Measurements from ENCODE around the gene GPR42.
"Not testable (repeated sequence)": the region's sequence is repeated elsewhere in the genome, so short reads cannot be mapped to it uniquely, and the experiment has no call there.

Gene GPR42

DNA sequence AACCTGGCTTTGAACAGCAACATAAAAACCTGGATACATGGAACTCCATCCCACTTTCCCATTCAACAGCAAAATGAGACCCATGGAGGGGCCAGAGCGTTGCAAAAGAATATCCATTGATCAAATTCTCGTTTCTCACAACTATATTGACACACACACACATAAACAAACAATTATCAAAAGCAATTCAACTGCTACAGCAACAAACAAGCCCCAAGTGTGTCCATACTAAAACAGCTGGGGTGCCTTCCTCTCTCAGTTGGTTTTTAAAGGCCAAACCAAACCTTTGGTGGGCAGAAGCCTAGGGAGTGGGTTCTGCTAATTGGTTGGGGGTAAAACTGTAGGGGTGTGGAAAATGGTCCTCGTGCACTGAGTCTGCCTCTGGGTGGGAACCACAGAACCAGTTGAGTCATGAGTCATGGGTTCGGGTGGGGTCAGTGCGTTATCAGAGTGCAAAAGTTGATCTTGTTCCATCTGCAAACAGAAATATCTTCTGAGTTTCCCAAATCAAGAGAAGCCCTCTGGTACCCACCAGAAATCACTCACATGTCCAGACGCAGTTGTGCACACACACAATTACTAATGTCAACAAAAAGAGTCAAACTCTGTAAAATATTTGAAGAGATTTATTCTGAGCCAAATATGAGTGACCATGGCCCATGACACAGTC lies 18.5 kb downstream of the GPR42 start:
- no peak for FAIRE-seq
- DNase-seq (ENCODE audit: extremely low spot score, insufficient read length, low read depth): no peak

DNA sequence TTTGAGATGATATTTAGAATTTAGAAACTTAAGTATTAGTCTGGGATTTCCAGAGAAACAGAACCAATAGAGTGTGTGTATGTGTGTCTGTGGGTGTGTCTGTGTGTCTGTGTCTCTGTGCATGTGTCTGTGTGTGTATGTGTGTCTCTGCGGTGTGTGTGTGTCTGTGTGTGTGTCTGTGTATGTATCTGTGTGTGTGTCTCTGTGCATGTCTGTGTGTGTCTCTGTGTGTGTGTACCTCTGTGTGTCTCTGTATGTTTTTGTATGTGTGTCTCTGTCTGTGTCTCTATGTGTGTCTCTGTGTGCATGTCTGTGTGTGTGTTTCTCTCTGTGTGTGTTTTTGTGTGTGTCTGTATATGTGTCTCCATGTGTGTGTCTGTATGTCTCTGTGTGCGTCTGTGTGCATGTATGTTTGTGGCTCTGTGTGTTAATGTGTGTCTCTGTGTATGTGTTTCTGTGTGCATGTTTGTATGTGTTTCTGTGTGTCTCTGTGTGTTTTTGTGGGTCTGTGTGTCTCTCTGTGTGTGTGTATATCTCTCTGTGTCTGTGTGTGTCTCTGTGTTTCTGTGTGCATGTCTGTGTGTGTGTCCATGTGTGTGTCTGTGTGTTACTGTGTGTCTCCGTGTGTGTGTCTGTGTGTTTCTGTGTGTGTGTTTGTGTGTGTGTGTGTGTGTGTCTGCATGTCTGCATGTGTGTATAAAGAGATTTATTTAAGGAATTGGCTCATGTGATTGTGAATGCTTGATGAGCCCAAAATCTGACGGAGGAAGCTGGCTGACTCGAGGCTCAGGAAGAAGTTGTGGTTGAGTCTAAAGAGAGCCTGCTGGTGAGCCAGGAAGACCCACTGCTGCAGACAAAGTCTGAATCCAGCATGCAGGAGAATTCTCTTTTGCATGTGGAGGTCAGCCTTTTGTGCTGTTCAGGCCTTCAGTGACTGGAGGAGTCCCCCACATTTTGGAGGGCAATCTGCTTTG lies 22.2 kb downstream of the GPR42 start:
- no peak for DNase-seq (ENCODE audit: extremely low spot score, insufficient read length, low read depth)
- no peak for FAIRE-seq

DNA sequence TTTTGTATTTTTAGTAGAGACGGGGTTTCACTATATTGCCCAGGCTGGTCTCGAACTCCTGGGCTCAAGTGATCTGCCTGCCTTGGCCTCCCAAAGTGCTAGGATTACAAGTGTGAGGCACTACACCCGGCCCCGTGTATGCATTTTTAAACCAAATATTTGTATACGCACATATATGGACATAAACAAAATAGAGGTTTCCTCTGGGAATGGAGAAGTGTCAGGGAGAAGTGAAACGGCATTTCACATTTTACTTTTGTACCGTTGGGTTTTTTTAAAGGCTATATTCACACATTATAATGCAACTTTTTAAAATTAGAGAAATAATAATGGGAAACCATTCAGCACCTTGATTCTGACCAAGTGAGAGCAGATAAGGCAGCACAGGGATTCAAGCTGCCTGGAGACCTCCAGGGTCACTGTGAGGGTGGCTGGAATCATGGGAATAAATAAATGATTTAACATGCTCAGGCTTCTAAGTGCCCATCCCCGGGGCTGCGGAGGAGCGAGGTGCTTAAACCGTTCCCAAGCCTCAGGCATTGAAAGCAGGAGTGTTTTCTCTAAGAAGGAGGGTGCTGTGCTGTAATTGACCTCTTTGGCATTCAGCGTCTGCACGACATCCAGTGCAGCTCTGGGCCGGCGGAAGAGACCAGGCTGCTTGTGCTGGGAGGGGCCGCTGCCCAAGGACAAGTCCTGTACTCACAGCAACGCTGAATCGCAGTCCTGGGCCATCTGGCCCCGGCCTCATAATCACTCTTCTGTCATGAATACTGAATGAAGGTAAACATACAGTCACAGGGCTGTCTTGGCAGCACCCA lies 24.7 kb downstream of the GPR42 start:
- no peak for DNase-seq (ENCODE audit: extremely low spot score, insufficient read length, low read depth)
- FAIRE-seq: no peak

DNA sequence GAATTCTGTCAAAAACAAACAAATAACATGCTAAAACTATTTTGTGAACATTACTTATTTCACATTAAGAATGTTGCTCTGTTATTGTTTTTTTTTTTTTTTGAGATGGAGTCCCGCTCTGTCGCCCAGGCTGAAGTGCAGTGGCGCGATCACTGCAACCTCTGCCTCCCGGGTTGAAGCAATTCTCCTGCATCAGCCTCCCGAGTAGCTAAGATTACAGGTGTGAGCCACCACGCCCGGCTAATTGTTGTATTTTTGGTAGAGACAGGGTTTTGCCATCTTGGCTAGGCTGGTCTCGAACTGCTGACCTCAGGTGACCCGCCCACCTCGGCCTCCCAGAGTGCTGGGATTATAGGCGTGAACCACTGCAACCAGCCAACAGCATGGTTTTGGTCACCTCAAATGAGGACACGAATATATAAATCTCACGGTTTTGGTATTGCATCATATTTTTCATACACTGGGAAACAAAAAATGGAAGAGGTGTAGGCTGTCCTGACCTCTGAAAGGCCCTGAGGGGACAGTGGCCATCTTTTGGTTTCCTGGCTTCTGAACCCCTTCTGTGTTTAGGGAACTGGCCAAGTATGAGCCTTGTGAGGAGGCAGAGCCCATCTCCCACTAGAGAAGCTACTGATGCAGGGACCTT lies 25.5 kb downstream of the GPR42 start:
- DNase-seq (ENCODE audit: extremely low spot score, insufficient read length, low read depth) (no peak), FAIRE-seq (no peak)

DNA sequence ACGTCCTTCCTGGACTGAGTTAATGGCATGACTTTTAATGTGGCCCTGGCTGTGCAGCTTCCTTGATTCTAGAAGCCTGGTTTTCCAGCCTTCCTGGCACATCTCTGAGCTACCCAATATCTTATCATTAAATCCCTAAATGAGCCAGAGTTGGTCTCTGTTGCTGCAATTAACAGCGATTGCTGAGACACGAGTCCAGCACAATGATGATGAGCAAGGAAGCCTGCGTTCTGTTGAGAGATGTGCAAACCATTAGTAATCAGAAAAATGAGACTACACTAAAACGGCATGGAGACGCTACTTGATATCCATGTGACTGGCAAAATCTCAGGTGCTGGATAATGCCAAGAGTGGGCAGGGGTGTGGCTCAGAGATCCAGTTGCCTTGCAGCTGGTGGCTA lies 26.2 kb downstream of the GPR42 start:
- DNase-seq (ENCODE audit: extremely low spot score, insufficient read length, low read depth): no peak
- FAIRE-seq: no peak

DNA sequence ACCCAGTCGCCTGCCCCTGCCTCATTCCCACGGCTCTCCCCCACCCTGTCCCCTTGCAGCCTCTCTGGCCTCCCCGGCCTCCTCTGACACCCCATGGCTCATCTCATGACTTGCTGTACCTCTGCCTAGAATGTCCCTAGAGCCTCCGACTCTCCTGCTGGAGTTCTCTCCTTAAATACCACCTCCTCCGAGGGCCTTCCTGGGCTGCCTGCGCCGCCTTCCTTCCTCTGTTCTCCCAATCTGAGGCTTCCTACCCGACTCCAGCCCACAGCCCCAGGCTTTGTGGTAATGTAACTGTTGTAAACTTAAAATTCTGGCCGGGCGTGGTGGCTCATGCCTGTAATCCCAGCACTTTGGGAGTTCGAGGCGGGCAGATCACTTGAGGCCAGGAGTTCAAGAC lies 27.7 kb downstream of the GPR42 start:
- DNase-seq (ENCODE audit: extremely low spot score, insufficient read length, low read depth) (no peak), FAIRE-seq (no peak)

DNA sequence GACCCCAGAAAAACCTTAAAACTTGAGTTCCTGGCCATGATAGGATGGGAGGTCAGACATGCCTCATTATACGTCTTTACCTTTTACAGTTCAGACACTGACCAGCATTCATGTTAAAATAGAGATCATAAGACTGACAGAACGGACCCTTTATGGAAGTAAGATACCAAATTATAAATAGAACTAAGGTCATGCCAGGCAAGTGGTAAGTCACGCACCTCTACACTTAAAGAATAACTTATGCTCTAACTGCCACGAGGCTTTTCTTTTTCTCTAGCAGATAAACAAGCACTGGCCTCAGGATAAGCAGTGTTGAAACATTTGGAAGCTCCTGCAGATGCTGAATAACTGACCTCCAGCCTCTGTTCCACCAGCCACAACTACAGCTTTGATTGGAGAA lies 28.4 kb downstream of the GPR42 start:
- FAIRE-seq (no peak), DNase-seq (ENCODE audit: extremely low spot score, insufficient read length, low read depth) (no peak)

DNA sequence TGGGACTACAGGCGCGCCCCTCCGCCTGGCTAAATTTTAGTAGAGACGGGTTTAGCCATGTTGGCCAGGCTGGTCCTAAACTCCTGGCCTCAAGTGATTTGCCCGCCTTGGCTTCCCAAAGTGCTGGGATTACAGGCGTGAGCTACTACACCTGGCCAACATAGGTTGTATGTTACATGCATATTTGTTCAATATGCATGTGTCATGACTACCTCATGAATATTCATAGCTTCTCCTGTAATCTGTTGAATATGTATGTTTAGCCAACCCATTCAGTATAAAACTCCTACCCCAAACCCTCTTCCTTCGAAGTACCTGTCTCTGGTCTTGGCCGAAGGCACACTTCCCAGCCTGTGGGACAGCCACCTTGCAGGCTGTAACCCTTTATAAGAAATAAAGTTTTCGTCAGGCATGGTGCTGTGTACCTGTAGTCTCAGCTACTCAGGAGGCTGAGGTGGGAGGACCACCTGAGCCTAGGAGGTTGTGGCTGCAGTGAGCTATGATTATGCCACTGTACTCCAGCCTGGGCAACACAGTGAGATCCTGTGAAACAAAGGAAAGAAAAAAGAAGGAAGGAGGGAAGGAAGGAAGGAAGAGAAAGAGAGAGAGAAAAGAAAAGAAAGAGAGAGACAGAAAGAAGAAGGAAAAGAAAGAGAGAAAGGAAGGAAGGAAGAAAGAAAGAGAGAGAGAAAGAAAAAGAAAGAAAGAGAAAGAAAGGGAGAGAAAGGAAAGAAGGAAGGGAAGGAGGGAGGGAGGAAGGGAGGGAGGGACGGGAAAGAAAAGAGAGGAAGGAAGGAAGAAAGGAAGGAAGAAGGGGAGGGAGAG lies 29.3 kb downstream of the GPR42 start:
- no peak for FAIRE-seq
- DNase-seq (ENCODE audit: extremely low spot score, insufficient read length, low read depth): no peak

DNA sequence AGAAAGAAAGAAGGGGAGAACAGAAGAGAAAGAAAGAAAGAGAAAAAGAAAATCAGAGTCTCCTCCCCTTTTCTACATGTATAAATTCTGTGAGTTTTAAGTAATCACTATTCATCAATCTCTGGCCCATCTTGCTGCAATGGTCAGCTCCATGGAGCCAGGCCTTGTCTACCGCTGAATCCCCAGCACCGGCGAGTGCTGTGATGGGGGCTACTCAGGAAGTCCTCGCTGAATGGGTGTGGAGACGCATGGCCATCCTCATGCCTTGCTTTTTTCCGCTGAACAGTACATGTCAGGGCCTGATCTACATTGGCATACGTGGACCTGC lies 29.9 kb downstream of the GPR42 start:
- no peak for FAIRE-seq

DNA sequence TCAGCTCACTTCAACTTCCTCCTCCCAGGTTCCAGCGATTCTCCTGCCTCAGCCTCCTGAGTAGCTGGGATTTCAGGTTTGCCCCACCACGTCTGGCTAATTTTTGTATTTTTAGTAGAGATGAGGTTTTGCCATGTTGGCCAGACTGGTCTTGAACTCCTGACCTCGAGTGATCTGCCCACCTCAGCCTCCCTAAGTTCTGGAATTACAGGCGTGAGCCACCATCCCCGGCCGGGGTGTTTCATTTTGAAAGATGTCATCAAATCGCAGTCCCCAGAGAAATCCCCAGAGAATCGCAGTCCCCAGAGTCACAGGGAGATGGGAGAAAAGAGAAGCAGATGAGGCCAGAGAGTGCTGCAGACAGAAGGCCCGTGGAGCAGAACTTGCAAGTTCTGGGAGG lies 30.5 kb downstream of the GPR42 start:
- FAIRE-seq: peak; percentile 78
- not testable (repeated sequence) for DNase-seq (ENCODE audit: extremely low spot score, insufficient read length, low read depth)

More for the DNA sequence above, 29.9 kb downstream of the GPR42 start:
- no peak for DNase-seq (ENCODE audit: extremely low spot score, insufficient read length, low read depth)

DNA sequence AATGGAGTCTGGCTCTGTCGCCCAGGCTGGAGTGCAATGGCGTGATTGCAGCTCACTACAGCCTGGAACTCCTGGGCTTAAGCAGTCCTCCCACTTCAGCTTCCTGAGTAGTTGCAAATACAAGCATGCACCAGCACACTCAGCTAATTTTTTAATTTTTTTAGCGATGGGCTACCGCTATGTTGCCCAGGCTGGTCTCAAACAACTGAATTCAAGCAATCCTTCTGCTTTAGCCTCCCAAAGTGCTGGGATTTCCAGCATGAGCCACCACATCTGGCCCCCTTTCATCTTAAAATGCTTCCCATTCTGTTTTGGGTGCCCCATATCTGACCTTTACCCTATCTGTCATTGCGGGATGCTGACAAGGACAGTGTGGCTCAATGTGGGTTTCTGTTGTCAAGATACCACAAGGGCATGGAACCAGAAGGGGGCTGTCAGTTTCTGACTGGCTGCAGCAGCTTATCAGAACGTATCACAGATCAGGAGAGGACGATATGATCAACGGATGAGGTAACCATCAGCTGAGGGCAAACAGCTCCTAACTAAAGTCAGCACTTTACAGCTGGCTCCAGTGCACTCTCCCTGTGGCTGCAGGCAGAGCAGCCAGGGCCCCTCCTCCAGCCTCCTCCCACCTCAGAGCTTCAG lies 32.4 kb downstream of the GPR42 start:
- DNase-seq (ENCODE audit: extremely low spot score, insufficient read length, low read depth) (no peak), FAIRE-seq (peak; percentile 57)

DNA sequence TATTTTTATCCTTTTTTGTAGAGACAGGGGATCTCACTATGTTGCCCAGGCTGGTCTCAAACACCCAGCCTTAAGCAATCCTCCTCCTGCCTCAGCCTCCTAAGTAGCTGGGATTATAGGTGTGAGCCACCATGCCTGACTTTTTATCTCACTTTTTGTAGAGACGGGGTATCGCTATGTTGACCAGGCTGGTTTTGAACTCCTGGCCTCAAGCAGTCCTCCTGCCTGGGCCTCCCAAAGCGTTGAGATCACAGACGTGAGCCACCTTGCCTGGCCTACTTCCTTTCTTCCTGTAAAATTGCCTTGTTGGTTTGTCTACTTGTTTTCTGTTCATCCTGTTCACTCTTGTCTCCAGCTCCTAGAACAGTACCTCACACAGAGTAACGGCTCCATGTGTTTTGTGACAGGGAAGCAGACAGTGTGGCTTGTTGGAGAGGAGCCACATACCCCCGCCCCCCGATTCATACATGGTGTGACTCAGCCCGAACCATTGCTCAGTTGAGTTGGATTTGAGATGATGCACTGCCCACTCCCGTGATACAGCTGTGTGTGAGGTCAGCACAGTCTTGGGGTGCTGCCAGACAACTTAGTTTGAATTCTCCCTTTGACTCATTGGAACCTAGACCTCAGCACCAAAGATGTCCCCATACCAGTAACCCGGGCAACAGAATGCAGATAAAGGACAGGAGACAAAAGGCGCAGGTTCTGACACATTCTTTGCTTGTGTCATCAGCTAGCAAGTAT lies 34.2 kb downstream of the GPR42 start:
- FAIRE-seq: peak; percentile 87
- DNase-seq (ENCODE audit: extremely low spot score, insufficient read length, low read depth): peak; percentile 52

DNA sequence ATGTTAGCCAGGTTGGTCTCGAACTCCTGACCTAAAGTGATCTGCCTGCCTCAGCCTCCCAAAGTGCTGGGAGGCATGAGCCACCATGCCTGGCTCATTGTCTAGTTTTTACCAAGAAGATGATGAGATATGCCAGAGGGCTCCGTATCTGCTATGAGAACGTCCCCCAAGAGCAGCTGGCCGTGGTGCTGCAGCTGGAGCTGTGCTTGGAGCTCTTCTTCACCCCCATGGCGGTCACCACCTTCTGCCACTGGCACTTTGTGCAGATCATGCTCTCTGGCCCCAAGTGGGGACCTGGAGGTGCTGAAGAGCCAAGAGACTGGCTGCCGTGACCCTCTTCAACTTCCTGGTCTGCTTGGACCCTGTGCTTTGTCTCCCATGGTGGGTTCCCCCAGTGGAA lies 36.8 kb downstream of the GPR42 start:
- no peak for DNase-seq (ENCODE audit: extremely low spot score, insufficient read length, low read depth)
- no peak for FAIRE-seq

DNA sequence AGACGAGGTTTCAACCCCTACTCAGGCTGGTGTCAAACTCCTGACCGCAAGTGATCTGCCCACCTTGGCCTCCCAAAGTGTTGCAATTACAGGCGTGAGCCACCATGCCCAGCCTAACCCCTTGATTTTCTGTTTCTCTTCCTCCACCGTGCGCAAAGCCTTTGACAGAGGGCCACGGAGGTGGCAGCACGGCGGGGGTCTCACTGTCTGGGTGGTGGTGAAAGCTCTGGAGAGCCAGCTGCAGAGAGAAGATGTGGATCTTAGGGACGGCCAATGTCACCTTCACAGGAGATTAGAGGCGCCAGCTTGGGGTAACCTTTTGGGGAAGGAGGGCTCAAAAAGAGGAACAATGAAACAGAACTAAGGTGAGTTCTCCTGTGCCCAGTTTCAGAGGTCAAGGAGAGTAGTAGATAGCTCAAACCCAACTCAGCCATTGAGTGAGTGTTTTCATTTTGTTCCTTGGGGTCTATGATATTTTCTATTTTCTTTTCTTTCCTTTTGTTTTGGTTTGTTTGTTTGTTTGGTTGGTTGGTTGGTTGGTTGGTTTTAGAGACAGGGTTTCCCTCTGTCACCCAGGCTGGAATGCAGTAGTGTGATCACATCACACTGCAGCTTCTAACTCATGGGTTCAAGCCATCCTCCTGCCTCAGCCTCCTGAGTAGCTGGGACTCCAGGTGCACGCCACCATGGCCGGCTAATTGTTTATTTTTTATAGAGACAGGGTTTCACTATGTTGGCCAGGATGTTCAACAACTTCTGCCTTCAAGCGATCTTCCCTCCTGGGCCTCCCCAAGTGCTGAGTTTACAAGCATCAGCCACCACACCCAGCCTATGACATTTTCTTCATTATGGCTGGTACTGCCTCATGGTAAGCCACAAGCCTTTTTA lies 37.7 kb downstream of the GPR42 start:
- DNase-seq (ENCODE audit: extremely low spot score, insufficient read length, low read depth) (peak; percentile 44), FAIRE-seq (peak; percentile 97)

DNA sequence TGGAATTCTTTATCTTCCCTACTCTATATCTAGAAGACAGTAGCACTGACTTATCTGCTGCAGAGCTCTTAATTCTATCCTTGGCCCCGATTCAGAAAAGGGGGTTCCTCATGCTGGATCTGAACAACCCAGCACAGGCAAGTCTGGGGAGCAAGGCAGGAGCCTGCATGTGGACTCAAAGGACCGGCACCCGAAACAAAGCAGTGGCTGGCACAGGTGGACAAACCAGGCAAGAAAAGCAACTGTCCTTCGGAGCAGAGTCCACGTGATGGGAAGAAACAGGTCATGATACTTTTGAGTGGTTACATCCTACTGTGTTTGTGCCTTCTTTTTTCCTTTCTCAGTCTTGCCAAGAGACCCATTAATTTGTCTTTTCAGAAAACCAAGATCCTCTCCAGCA lies 38.3 kb downstream of the GPR42 start:
- FAIRE-seq: no peak

DNA sequence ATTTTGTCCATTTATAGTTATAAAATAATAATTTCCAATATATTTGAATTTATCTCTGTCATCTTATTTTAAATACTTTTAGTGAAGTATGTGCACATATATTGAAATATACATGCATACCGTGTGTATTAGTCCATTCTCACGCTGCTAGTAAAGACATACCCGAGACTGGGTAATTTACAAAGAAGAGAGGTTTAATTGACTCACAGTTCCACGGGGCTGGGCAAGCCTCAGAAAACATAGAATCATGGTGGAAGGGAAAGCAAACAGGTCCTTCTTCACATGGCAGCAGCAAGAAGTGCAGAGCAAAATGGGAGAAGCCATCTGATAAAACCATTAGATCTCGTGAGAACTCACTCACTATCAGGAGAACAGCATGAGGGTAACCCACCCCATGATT lies 39.6 kb downstream of the GPR42 start:
- DNase-seq (ENCODE audit: extremely low spot score, insufficient read length, low read depth) (no peak), FAIRE-seq (no peak)

More for the DNA sequence above, 38.3 kb downstream of the GPR42 start:
- no peak for DNase-seq (ENCODE audit: extremely low spot score, insufficient read length, low read depth)

DNA sequence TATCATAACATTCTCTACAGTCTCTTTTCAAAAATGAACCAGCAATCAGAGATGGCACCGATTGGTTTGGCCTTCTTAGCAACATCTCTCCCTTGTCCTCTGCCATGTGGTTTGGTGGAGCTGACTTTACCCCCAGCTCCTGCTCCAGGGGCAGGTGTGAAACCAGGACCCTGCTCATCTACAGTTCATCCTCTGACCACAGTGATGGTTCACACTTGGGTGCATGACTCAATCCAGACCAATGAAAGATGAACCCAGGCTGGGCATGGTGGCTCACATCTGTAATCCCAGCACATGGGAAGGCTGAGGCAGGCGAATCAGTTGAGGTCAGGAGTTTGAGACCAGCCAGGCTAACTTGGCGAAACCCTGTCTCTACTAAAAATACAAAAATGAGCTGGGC lies 43.6 kb downstream of the GPR42 start:
- no peak for FAIRE-seq
- no peak for DNase-seq (ENCODE audit: extremely low spot score, insufficient read length, low read depth)
